ENCODE data around the gene CTSK.
"Not testable (repeated sequence)": the region's sequence is repeated elsewhere in the genome, so short reads cannot be mapped to it uniquely, and the experiment has no call there.

Gene CTSK

GRCh38 chr1:150808121-150808520 lies at the start of gene CTSK:
CTSK (minus strand) TSS chr1:150808260; CDS start chr1:150806805, 1,455 bp downstream.
- peak; percentile 43 for DNase-seq (ENCODE audit: low spot score)

DNA sequence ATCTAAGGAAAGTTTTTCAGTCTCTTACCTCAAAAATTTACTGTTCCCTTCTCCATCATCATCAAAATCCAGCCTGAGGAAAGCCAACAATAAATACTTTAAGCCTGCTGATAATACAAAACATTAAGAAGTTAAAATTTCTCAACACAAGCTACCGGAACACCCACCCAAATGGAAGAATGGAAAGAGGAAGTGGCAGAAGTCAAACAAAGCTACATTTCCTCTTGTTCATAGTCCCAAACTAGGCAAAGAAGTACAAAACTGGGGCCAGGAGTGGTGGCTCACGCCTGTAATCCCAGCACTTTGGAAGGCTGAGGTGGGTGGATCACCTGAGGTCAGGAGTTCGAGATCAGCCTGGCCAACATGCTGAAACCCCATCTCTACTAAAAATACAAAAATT lies 44.7 kb upstream of the CTSK start:
- DNase-seq (ENCODE audit: low spot score) = not testable (repeated sequence)

DNA sequence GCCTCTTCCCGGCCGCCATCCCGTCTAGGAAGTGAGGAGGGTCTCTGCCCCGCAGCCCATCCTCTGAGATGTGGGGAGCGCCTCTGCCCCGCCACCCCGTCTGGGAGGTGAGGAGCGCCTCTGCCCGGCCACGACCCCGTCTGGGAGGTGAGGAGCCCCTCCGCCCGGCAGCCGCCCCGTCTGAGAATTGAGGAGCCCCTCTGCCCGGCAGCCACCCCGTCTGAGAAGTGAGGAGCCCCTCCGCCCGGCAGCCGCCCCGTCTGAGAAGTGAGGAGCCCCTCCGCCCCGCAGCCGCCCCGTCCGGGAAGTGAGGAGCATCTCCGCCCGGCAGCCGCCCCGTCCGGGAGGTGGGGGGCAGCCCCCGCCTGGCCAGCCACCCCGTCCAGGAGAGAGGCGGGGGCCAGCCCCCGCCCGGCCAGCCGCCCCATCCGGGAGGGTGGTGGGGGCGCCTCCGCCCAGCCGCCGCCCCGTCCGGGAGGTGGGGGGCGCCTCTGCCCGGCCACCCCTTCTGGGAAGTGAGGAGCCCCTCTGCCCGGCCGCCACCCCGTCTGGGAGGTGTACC lies 42.8 kb upstream of the CTSK start:
- not testable (repeated sequence) for DNase-seq (ENCODE audit: low spot score)

DNA sequence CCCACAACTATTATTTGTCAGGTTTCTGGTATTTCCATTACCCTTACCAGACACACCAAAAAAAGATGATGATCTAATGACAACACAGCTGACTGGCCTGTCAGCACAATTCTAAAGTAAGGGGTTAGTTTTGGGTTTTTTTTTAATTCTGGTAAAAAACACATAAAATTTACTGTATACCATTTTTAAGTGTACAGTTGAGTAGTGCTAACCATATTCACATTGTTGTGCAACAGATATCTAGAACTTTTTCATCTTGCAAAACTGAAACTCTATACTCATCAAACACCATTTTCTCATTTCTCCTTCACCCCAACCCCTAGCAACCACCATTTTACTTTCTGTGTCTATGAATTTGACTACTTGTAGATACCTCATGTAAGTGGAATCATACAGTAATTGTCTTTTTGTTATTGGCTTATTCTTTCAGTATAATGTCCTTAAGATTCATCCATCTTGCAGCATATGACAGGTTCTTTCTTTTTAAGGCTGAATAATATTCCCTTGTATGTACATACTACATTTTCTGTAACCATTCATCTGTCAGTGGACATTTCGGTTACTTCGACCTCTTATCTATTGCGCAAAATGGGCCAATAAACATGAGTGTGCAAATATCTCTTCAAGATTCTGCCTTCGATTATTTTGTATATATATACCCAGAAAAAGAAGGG lies 38.5 kb upstream of the CTSK start:
- DNase-seq (ENCODE audit: low spot score) = no peak

DNA sequence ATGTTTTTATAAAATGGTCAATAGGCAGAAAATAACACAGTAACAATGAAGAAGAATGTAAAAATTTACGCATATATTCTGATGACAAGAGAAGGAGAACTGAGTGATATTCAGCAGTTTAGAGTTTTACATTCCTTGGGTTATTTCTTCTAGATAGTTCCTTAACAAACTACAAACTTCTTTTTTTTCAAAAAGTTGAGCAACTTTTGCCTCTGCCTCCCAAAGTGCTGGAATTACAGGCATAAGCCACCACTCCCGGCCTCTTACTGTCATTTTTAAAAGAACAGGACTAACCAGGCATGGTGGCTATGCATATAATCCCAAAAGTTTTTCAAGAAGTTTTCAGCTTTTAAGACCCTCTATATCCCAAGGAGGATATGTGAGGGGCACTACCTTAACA lies 35.4 kb upstream of the CTSK start:
- no peak for DNase-seq (ENCODE audit: low spot score)

DNA sequence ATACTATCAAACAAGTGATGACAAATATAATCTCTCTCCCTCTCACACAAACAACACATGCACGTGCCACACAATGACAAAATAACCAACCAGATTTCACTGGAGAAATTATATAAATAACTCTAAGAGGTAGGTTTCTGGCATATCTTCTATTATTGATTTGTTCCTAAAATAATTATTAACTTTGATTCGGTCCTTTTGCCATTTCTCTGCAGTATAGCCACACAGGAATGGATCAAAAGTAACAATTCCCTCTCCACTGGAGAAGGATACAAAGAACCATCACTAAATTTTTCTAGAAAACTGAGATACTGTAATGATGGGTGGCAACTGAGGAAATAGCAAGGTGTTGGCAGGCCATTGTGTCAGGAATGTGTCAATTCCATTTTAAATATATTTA lies 34.9 kb upstream of the CTSK start:
- DNase-seq (ENCODE audit: low spot score) = no peak

DNA sequence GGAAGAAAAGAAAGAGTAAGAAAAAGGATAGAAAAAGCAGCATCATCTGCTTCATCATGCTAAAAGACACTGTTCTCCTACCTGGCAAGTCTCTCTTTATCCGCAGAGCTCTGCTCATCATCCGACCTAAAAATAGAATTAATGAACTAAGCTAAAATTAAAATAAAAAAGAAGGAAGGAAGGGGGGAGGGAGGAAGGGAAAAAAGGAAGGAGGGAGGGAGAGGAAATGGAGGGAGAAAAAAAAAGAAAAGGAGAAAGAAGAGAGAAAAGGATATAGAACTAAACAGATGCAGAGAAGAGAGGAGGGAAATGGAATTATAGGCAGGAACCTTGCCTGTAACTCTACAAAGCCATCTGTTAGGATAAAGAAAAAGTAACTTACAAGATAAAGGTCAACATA lies 34.3 kb upstream of the CTSK start:
- DNase-seq (ENCODE audit: low spot score) = no peak

GRCh38 chr1:150841626-150842025 lies 33.6 kb upstream of the CTSK start:
- no peak for DNase-seq (ENCODE audit: low spot score)

DNA sequence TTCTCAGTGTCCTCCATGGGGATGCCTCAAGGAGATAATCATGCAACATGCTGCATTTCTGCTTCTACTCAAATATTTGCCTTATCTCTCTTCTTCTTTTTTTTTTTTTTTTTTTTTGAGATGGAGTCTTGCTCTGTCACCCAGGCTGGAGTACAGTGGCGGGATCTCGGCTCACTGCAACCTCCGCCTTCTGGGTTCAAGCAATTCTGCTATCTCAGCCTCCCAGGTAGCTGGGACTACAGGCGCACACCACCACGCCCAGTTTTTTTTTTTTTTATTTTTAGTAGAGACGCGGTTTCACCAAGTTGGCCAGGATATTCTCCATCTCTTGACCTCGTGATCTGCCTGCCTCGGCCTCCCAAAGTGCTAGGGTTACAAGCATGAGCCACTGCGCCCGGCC lies 32.8 kb upstream of the CTSK start:
- DNase-seq (ENCODE audit: low spot score) = not testable (repeated sequence)

- DNase-seq (ENCODE audit: low spot score) = no peak
These were observed 28.2 kb upstream of the CTSK start for GRCh38 chr1:150836129-150836773.

GRCh38 chr1:150833961-150834360 lies 25.9 kb upstream of the CTSK start:
- not testable (repeated sequence) for DNase-seq (ENCODE audit: low spot score)

DNA sequence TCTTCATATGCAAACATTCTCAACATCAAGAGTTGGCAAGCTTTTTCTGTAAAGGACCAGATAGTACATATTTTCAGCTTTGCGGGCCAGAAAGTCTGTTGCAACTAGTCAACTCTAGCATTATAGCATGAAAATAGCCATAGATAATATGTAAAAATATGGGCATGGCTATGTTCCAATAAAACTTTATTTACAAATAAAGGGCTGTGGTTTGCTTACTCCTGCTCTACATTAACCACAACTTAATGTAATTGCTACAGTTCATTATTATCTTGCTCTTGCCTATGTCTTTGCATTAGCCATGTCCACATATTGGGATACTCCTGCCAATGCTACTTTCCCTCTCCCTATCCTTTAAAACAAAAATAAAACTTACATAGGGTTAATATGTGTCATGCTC lies 24.5 kb upstream of the CTSK start:
- no peak for DNase-seq (ENCODE audit: low spot score)

- DNase-seq (ENCODE audit: low spot score) = no peak
These were observed 21.7 kb upstream of the CTSK start for GRCh38 chr1:150829751-150830150.

GRCh38 chr1:150826299-150826698 lies 18.2 kb upstream of the CTSK start:
- no peak for DNase-seq (ENCODE audit: low spot score)

GRCh38 chr1:150820730-150821512 lies 12.9 kb upstream of the CTSK start:
- no peak for DNase-seq (ENCODE audit: low spot score)

GRCh38 chr1:150815871-150816270 lies 7.8 kb upstream of the CTSK start:
- DNase-seq (ENCODE audit: low spot score) = no peak

DNA sequence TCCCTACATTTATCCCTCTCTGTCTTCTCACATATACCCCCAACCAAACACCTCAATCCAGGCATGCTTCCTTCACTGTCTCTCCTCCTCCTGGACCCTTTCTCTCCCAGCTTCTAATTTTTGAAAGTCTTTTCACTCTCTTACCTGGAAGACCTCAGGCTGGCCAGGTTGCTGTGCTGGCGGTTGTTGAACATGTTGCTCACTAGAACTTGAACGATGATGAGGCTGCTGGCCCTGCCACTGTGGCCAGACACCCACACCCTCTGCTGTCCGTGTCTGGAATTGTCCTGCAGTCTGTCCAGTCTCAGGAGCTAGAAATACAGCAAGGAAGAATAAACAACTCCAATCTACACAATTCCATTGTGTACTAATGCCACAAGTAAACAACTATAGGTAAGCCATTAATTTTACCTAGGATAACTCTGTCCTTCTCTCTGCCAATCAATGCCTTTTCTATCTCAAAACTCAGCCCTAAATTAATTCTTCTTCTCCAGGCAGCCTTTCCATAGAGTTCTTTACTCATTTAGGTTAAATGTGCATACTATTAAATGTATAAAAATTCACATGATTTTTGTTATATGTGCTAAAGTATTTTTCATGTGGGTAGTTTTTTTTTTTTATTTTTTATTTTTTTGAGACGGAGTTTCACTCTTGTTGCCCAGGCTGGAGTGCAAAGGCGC lies 5.1 kb upstream of the CTSK start:
- peak; percentile 73 for DNase-seq (ENCODE audit: low spot score)

- DNase-seq (ENCODE audit: low spot score) = no peak
These were observed 3.0 kb upstream of the CTSK start for GRCh38 chr1:150810958-150811659.

DNA sequence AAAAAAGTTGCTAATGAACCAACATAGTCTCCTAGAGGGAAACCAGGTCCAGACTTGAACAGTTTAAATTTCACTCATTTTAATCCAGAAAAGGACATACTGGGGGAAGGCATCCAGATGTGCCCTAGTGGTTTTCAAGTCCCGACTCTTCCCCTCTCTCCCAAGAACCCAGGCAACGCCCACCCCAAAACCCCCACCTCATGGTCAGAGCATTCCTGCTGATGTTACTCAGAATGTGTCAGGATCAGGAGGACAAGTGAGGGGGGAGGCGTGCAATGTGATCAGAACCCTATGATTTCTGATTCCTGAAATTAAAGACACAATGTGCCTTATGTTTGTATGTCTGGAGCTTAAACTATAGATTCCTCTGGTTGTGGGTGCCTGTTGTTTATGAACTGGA lies 1.6 kb upstream of the CTSK start:
- DNase-seq (ENCODE audit: low spot score) = peak; percentile 60

DNA sequence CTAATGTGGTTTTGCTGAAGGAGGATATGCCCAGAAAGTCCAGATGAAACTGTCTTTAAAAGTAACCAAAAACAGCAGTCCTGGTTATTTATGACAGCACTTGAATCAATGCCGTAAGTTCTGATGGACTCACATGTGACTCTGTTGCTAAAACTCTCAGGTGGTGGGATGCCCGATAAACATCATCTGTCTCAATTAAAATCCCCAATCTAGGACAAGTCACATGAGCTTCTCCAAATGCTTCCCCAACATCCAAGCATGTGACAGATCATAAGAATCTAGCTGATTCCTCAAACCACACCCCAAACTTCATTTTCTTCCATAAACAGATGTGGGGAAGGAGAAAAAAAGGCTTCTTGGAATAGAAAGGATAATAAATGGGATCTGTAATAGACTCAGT lies 786 bp upstream of the CTSK start:
- DNase-seq (ENCODE audit: low spot score) = no peak

DNA sequence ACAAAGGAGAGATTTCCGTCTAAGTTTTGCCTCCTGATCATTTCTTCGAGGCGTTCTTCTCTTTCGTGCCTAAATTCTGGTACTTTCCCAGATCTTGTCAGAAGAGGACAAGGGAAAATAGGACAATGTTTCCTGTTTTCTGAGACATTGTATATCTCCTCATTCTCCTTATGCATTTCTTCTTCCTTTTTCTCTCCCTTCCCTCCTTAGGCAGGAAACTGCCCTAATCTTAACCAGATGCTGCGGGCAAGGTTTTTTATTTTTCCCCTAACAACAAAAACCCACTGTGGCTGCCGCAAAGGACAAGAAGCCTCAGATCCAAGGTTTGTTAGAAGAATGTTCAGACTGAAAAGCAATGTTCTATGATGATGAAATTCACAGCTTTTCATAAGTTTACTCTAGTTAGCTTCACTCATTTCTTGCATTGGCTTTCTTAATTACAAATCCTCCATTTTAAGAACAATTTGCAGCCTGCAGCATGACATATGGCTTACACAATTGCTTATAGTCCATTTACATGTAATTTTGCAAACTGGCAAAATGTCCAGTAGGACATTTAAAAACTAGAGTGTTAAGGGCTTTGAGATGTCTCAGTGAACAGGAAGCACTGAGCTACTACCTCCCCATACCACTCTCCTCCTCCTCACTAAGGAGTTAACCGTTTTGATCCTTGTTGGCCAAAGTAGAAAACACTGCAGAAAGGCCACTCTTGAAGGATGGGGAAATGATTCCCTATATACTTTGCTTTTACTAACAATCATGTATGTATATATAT lies 624 bp downstream of the CTSK start:
- no peak for DNase-seq (ENCODE audit: low spot score)
